Liver (tissue), 9 donors: ENCODE data around the gene LIPC. TPM values are rescaled to one million over a fixed set of nuclear protein-coding genes. Genes with fewer than 3 reads are reported as not detected.

Source experiments
- DNase-seq: peaks from one replicate; pipeline ENCODE4 v3.0.0-alpha.2; 2017; ENCODE audit warnings: low spot score
- H3K27ac ChIP-seq, 2 donors: one replicate each; pipeline ENCODE4 v1.7.0; 2013; ENCODE audit warnings: inconsistent platforms in 2 of 2, low read length in 2 of 2, control low read depth in 1 of 2, low read depth in 1 of 2, mild to moderate bottlenecking in 1 of 2
- H3K27me3 ChIP-seq, 4 donors: one replicate each; pipeline versions ENCODE4 v1.6.1 to v1.7.0; 2013; ENCODE audit warnings: low read length in 3 of 4, inconsistent platforms in 1 of 4, mild to moderate bottlenecking in 1 of 4, moderate library complexity in 1 of 4; ENCODE audit not compliant: control insufficient read depth in 4 of 4, insufficient read depth in 4 of 4
- H3K36me3 ChIP-seq, 4 donors: one replicate each; pipeline versions ENCODE4 v1.6.1 to v1.7.0; 2013; ENCODE audit warnings: low read length in 3 of 4, mild to moderate bottlenecking in 3 of 4, low read depth in 1 of 4, moderate library complexity in 1 of 4; ENCODE audit not compliant: control insufficient read depth in 4 of 4, insufficient read depth in 3 of 4
- H3K4me1 ChIP-seq, 4 donors: one replicate each; pipeline versions ENCODE4 v1.6.1 to v1.7.0; 2013; ENCODE audit warnings: low read length in 3 of 4, mild to moderate bottlenecking in 3 of 4, moderate library complexity in 1 of 4; ENCODE audit not compliant: control insufficient read depth in 4 of 4, insufficient read depth in 4 of 4
- H3K4me3 ChIP-seq, 3 donors: one replicate each; pipeline versions ENCODE4 v1.6.1 to v1.7.0; 2013; ENCODE audit warnings: low read length in 3 of 3, control low read depth in 1 of 3, low read depth in 1 of 3, mild to moderate bottlenecking in 1 of 3
- H3K9ac ChIP-seq, 2 donors: one replicate each; pipeline ENCODE4 v1.7.0; 2013; ENCODE audit warnings: low read length in 2 of 2, mild to moderate bottlenecking in 2 of 2, moderate library complexity in 2 of 2, control low read depth in 1 of 2, low read depth in 1 of 2
- H3K9me3 ChIP-seq, 4 donors: one replicate each; pipeline versions ENCODE4 v1.6.1 to v1.7.0; 2013; ENCODE audit warnings: low read length in 3 of 4; ENCODE audit not compliant: control insufficient read depth in 4 of 4
- ATF3 ChIP-seq: IDR thresholded peaks from 2 replicates; pipeline ENCODE4 v1.6.1; 2016; ENCODE audit warnings: antibody characterized with exemption
- CTCF ChIP-seq: fragments of 150-350 bp; IDR thresholded peaks from 2 replicates; pipeline ENCODE4 v1.5.1; 2017; ENCODE audit warnings: improper control_type of control experiment, low read depth, low read length; ENCODE audit not compliant: missing input control
- EGR1 ChIP-seq, 2 donors: IDR thresholded peaks; 2 replicates each; pipeline ENCODE4 v1.6.1; 2016 to 2018; ENCODE audit warnings: antibody characterized with exemption in 2 of 2, low read depth in 2 of 2
- FOXA1 ChIP-seq: IDR thresholded peaks from 2 replicates; pipeline ENCODE4 v1.6.1; 2016; ENCODE audit warnings: antibody characterized with exemption
- FOXA2 ChIP-seq: IDR thresholded peaks from 2 replicates; pipeline ENCODE4 v1.6.1; 2016; ENCODE audit warnings: antibody characterized with exemption
- GABPA ChIP-seq, 2 donors: IDR thresholded peaks in 1 of 2; conservative IDR thresholded peaks in 1 of 2; 2 replicates each; pipeline ENCODE4 v1.6.1; 2016; ENCODE audit warnings: antibody characterized with exemption in 2 of 2, mild to moderate bottlenecking in 1 of 2, moderate library complexity in 1 of 2
- HNF4A ChIP-seq, 2 donors: conservative IDR thresholded peaks; 2 replicates each; pipeline ENCODE4 v1.6.1; 2016; ENCODE audit warnings: antibody characterized with exemption in 2 of 2, mild to moderate bottlenecking in 2 of 2
- JUND ChIP-seq, 2 donors: IDR thresholded peaks; 2 replicates each; pipeline ENCODE4 v1.6.1; 2016; ENCODE audit warnings: antibody characterized with exemption in 2 of 2
- NR2F2 ChIP-seq: IDR thresholded peaks from 2 replicates; pipeline ENCODE4 v1.6.1; 2016; ENCODE audit warnings: antibody characterized with exemption
- RAD21 ChIP-seq, 2 donors: IDR thresholded peaks; 2 replicates each; pipeline ENCODE4 v1.6.1; 2016; ENCODE audit warnings: antibody characterized with exemption in 2 of 2, mild to moderate bottlenecking in 2 of 2
- REST ChIP-seq: IDR thresholded peaks from 2 replicates; pipeline ENCODE4 v1.6.1; 2016; ENCODE audit warnings: antibody characterized with exemption, mild to moderate bottlenecking
- RXRA ChIP-seq, 2 donors: IDR thresholded peaks; 2 replicates each; pipeline ENCODE4 v1.6.1; 2017 to 2018; ENCODE audit warnings: antibody characterized with exemption in 2 of 2, mild to moderate bottlenecking in 1 of 2
- SP1 ChIP-seq: IDR thresholded peaks from 2 replicates; pipeline ENCODE4 v1.6.1; 2018; ENCODE audit warnings: antibody characterized with exemption, mild to moderate bottlenecking
- TAF1 ChIP-seq: conservative IDR thresholded peaks from 2 replicates; pipeline ENCODE4 v1.6.1; 2016; ENCODE audit warnings: antibody characterized with exemption, mild to moderate bottlenecking
- YY1 ChIP-seq: IDR thresholded peaks from 2 replicates; pipeline ENCODE4 v1.6.1; 2016; ENCODE audit warnings: antibody characterized with exemption, mild to moderate bottlenecking
- ZBTB33 ChIP-seq: IDR thresholded peaks from 2 replicates; pipeline ENCODE4 v1.6.1; 2016; ENCODE audit warnings: antibody characterized with exemption
- WGBS: extraction: QIAGEN DNeasy Blood & Tissue Kit; methylation state at CpG from one replicate; pipeline ENCODE4 v1.1.7; 2013; 5-methylcytosine and 5-hydroxymethylcytosine counted together
- polyA plus RNA-seq, 2 donors: library from polyadenylated mRNA; stranded (reverse) in 1 of 2; unstranded in 1 of 2; fragments of 200-250 nt in 1 of 2; fragments of >200 nt in 1 of 2; fragmentation: Nextera tagmentation in 1 of 2; extraction: Ambion mirVana in 1 of 2; gene quantifications; one replicate each; pipeline versions ENCODE4 v1.2.1 to v1.2.3, GENCODE V29; 2013 to 2015
- total RNA-seq, 2 donors: library from RNA; depleted of rRNA; stranded (reverse); fragments of >200 nt; gene quantifications; one replicate each; pipeline ENCODE4 v1.2.3, GENCODE V29; 2014
- donor health status: healthy.
- donor health status: healthy.
- donor health status: healthy.
- donor health status: healthy.
- donor health status: healthy.

The LIPC gene
- total and polyA plus RNA-seq, 4 donors, result 60.1 to 268 (median 131) TPM

- Histone ChIP-seq H3K9ac (no peak overlapping the region), H3K4me3 (no peak overlapping the region), H3K9me3 (no peaks in the 10 kb centered on the region), H3K27me3 (no peaks in the 10 kb centered on the region), H3K36me3 (peaks cover 0 to 5% (median under 1%) of the 10 kb centered on the region in 4 donors), H3K27ac (no peak overlapping the region), H3K4me1 (peaks cover 0 to 7% (median 3%) of the 10 kb centered on the region in 4 donors)
- DNase-seq, result no peak
- TF ChIP-seq RXRA (IDR thresholded peaks at IDR 0.05) (no peak), FOXA1 (no peak), YY1 (no peak), ATF3 (no peak), RAD21 (IDR thresholded peaks at IDR 0.05) (no peak), NR2F2 (no peak), FOXA2 (no peak), HNF4A (conservative IDR thresholded peaks at IDR 0.05) (no peak), REST (no peak), SP1 (no peak), EGR1 (IDR thresholded peaks at IDR 0.05; ENCODE audit: low read depth in 2 of 2) (no peak), GABPA (IDR thresholded peaks at IDR 0.05 in 1 of 2, conservative IDR thresholded peaks at IDR 0.05 in 1 of 2) (no peak), ZBTB33 (no peak), TAF1 (no peak), JUND (IDR thresholded peaks at IDR 0.05) (no peak), CTCF (no peak)
- 96% methylated on average over 1 of the region's 1 CpG for WGBS
These were observed 137.7 kb downstream of the LIPC start for GRCh38 chr15:58569455-58569854.

- Histone ChIP-seq H3K27ac (no peak overlapping the region), H3K36me3 (no peaks in the 10 kb centered on the region), H3K9ac (no peak overlapping the region), H3K4me3 (no peak overlapping the region), H3K9me3 (no peaks in the 10 kb centered on the region), H3K4me1 (peaks cover 0 to 10% (median 3%) of the 10 kb centered on the region in 4 donors), H3K27me3 (no peaks in the 10 kb centered on the region)
- WGBS, result 75% methylated on average over 6 of the region's 6 CpGs
- no peak for DNase-seq
- TF ChIP-seq YY1 (no peak), EGR1 (IDR thresholded peaks at IDR 0.05; ENCODE audit: low read depth in 2 of 2) (no peak), ZBTB33 (no peak), JUND (IDR thresholded peaks at IDR 0.05) (no peak), RAD21 (IDR thresholded peaks at IDR 0.05) (no peak)
These were observed 139.7 kb downstream of the LIPC start for GRCh38 chr15:58571491-58571890.
